Breast epithelium (tissue), 3 donors: ENCODE data around the gene BSDC1.

Experiments used
- CTCF ChIP-seq, 3 donors: fragments of 450-650 bp; IDR thresholded peaks; one replicate each; pipeline ENCODE4 v1.5.1; 2016 to 2017; ENCODE audit warnings: antibody characterized with exemption in 3 of 3, mild to moderate bottlenecking in 3 of 3, moderate library complexity in 3 of 3
- POLR2A ChIP-seq: fragments of 450-650 bp; IDR thresholded peaks from one replicate; pipeline ENCODE4 v1.6.1; 2016; ENCODE audit warnings: antibody characterized with exemption, mild to moderate bottlenecking, moderate library complexity

DNA sequence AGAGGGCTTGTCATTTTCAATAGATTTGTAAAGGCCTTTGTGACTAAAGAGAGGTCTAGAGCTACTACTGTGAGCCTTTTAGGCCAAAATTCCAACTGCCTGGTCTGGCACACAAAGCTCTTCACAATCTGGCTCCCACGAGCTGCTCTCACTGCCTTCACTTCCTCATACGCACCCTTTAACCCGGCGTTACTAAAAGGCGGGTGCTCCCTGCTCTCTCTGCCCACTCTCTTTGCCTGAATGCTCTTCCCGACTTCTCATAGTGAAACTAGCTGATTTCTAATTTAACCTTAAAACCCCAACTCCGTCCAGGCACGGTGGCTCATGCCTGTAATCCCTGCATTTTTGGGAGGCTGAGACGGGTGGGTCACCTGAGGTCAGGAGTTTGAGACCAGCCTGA, 14.2 kb downstream of the BSDC1 start:
- TF ChIP-seq CTCF (IDR thresholded peaks at IDR 0.05) (no peak), POLR2A (no peak)
